GM12878 (cell line): ENCODE data around the gene SLX9. TPM values are rescaled to one million over a fixed set of nuclear protein-coding genes. Genes with fewer than 3 reads are reported as not detected.

Experiments
- BHLHE40 ChIP-seq, 2 experiments: fragments of 450-650 bp in 1 of 2; IDR thresholded peaks; 2 replicates each; pipeline ENCODE4 v1.6.1; 2011 to 2017; ENCODE audit warnings: low read depth in 2 of 2, borderline replicate concordance in 1 of 2, improper control_type of control experiment in 1 of 2, low read length in 1 of 2, mild to moderate bottlenecking in 1 of 2
- CBX3 ChIP-seq: fragments of 200-600 bp; sonication (generic); IDR thresholded peaks from 2 replicates; pipeline ENCODE4 v1.6.1; 2016; ENCODE audit warnings: low read depth, borderline replicate concordance
- CEBPB ChIP-seq, 2 experiments: fragments of 150-350 bp in 1 of 2; IDR thresholded peaks; 2 replicates each; pipeline ENCODE4 v1.6.1; 2012 to 2014; ENCODE audit warnings: low read depth in 2 of 2, low read length in 2 of 2, borderline replicate concordance in 1 of 2, inconsistent platforms in 1 of 2
- MAX ChIP-seq: IDR thresholded peaks from 2 replicates; pipeline ENCODE4 v1.6.1; 2012; ENCODE audit warnings: low read depth, low read length, improper control_type of control experiment
- MLLT1 ChIP-seq: fragments of 450-650 bp; IDR thresholded peaks from 2 replicates; pipeline ENCODE4 v1.6.1; 2016; ENCODE audit warnings: mild to moderate bottlenecking
- NBN ChIP-seq: fragments of 450-650 bp; IDR thresholded peaks from 2 replicates; pipeline ENCODE4 v1.6.1; 2016
- RAD21 ChIP-seq: IDR thresholded peaks from 2 replicates; pipeline ENCODE4 v1.6.1; 2011; ENCODE audit warnings: mild to moderate bottlenecking, low read depth, low read length, moderate library complexity; ENCODE audit not compliant: insufficient read depth
- RB1 ChIP-seq: fragments of 450-650 bp; formaldehyde crosslinking; IDR thresholded peaks from 2 replicates; pipeline ENCODE4 v1.6.1; 2017; ENCODE audit warnings: mild to moderate bottlenecking, borderline replicate concordance
- RUNX3 ChIP-seq: IDR thresholded peaks from 2 replicates; pipeline ENCODE4 v1.6.1; 2012; ENCODE audit warnings: low read length, inconsistent platforms
- SMARCA5 ChIP-seq: fragments of 450-650 bp; IDR thresholded peaks from 2 replicates; pipeline ENCODE4 v1.6.1; 2017; ENCODE audit warnings: mild to moderate bottlenecking
- YBX1 ChIP-seq: fragments of 450-650 bp; IDR thresholded peaks from 2 replicates; pipeline ENCODE4 v1.6.1; 2016; ENCODE audit warnings: antibody characterized with exemption
- YY1 ChIP-seq: IDR thresholded peaks from 2 replicates; pipeline ENCODE4 v1.6.1; 2011; ENCODE audit warnings: low read depth, mild to moderate bottlenecking, low read length
- ZBTB40 ChIP-seq: fragments of 450-650 bp; IDR thresholded peaks from 2 replicates; pipeline ENCODE4 v1.6.1; 2016; ENCODE audit warnings: mild to moderate bottlenecking, moderate library complexity, borderline replicate concordance
- ZNF207 ChIP-seq: fragments of 450-650 bp; IDR thresholded peaks from 2 replicates; pipeline ENCODE4 v1.6.1; 2014; ENCODE audit warnings: antibody characterized with exemption, mild to moderate bottlenecking, borderline replicate concordance
- polyA plus RNA-seq, 11 experiments: library from polyadenylated mRNA; depleted of rRNA in 4 of 11; unstranded in 6 of 11; stranded (reverse) in 5 of 11; fragments of >200 nt; fragmentation: Nextera tagmentation in 4 of 11; fragmentation: Illumina TruSeq in 1 of 11; extraction: Ambion mirVana in 4 of 11; extraction: Trizol in 1 of 11; gene quantifications; 1 replicate in 1 of 11; 2 replicates in 10 of 11; pipeline versions ENCODE4 v1.2.1 to v1.2.3, GENCODE V29; 2011 to 2016; ENCODE audit warnings: inconsistent platforms in 2 of 11, missing spikeins in 2 of 11, low read depth in 1 of 11
- total RNA-seq, 4 experiments: library from RNA; depleted of rRNA in 3 of 4; stranded (reverse); fragments of >200 nt in 3 of 4; fragmentation: Illumina TruSeq in 1 of 4; extraction: Trizol in 1 of 4; gene quantifications; 2 replicates each; pipeline versions ENCODE4 v1.2.1 to v1.2.3, GENCODE V29; 2013 to 2021
- TF ChIP-seq, protein P1 (sequence below): fragments of 450-650 bp; IDR thresholded peaks from 2 replicates; pipeline ENCODE4 v1.6.1; 2018; ENCODE audit warnings: mild to moderate bottlenecking, low read depth, moderate library complexity; ENCODE audit not compliant: partially characterized antibody
- TF ChIP-seq, protein P2 (sequence below): fragments of 450-650 bp; IDR thresholded peaks from 2 replicates; pipeline ENCODE4 v1.6.1; 2017; ENCODE audit warnings: mild to moderate bottlenecking, moderate library complexity

The SLX9 gene
- total and polyA plus RNA-seq, 10 of the 15 experiments (the other 5 are each of a cell fraction or from before 2014, with no cell fraction given): 0.69 to 81.3 (median 33.9) TPM

DNA sequence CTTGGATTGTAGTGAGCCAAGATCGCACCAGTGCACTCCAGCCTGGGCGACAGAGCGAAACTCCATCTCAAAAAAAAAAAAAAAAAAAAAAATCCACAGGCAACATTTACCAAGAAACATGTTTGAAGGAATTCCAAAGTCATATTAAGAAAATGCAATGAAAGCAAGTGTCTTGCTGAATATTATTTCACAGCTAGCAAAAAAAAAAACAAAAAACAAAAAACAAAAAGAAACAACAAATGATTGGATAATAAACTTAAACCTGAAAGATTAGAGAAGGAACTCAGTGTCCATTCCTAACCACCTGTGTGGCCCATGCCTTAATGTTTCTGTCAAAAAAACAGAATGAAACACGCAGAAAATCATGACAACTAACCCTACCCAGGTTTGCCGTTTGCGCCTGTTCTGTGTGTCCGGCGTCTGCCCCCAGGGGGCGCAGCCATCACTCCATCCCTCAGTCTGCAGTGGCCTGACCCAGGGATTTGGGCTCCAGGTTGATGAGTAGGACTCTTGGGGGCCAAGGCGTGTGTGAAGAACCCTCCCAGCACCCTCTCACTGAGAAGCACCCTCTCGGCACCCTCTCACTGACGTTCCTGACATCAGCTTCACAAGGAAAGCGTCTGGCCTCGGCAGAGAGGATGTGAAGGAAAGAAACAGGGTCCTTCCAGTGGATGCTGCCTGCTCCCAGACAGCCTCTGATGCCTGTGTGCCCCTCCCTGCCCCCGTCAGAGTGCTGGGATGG, 47.1 kb upstream of the SLX9 start (continued):
- TF ChIP-seq ZNF207 (no peak), CEBPB (IDR thresholded peaks at IDR 0.05; ENCODE audit: borderline replicate concordance in 1 of 2, low read depth in 2 of 2, low read length in 2 of 2) (no peak), YBX1 (no peak), NBN (peak; percentile 36; the same call in 1 of the 2 replicates), SMARCA5 (peak; percentile 95), ZBTB40 (no peak), RAD21 (peak; percentile 76), MLLT1 (peak; percentile 56), YY1 (peak; percentile 73; the same call in 1 of the 2 replicates), MAX (no peak), BHLHE40 (IDR thresholded peaks at IDR 0.05; ENCODE audit: borderline replicate concordance in 1 of 2, low read depth in 2 of 2, low read length in 1 of 2) (peak in 1 of 2 experiments; percentile 60; a peak in 1 of 4 replicates), RUNX3 (peak; percentile 18; the same call in 1 of the 2 replicates), RB1 (no peak), CBX3 (no peak)
- TF ChIP-seq, protein P1, sequence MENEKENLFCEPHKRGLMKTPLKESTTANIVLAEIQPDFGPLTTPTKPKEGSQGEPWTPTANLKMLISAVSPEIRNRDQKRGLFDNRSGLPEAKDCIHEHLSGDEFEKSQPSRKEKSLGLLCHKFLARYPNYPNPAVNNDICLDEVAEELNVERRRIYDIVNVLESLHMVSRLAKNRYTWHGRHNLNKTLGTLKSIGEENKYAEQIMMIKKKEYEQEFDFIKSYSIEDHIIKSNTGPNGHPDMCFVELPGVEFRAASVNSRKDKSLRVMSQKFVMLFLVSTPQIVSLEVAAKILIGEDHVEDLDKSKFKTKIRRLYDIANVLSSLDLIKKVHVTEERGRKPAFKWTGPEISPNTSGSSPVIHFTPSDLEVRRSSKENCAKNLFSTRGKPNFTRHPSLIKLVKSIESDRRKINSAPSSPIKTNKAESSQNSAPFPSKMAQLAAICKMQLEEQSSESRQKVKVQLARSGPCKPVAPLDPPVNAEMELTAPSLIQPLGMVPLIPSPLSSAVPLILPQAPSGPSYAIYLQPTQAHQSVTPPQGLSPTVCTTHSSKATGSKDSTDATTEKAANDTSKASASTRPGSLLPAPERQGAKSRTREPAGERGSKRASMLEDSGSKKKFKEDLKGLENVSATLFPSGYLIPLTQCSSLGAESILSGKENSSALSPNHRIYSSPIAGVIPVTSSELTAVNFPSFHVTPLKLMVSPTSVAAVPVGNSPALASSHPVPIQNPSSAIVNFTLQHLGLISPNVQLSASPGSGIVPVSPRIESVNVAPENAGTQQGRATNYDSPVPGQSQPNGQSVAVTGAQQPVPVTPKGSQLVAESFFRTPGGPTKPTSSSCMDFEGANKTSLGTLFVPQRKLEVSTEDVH: peak; percentile 36
- TF ChIP-seq, protein P2, sequence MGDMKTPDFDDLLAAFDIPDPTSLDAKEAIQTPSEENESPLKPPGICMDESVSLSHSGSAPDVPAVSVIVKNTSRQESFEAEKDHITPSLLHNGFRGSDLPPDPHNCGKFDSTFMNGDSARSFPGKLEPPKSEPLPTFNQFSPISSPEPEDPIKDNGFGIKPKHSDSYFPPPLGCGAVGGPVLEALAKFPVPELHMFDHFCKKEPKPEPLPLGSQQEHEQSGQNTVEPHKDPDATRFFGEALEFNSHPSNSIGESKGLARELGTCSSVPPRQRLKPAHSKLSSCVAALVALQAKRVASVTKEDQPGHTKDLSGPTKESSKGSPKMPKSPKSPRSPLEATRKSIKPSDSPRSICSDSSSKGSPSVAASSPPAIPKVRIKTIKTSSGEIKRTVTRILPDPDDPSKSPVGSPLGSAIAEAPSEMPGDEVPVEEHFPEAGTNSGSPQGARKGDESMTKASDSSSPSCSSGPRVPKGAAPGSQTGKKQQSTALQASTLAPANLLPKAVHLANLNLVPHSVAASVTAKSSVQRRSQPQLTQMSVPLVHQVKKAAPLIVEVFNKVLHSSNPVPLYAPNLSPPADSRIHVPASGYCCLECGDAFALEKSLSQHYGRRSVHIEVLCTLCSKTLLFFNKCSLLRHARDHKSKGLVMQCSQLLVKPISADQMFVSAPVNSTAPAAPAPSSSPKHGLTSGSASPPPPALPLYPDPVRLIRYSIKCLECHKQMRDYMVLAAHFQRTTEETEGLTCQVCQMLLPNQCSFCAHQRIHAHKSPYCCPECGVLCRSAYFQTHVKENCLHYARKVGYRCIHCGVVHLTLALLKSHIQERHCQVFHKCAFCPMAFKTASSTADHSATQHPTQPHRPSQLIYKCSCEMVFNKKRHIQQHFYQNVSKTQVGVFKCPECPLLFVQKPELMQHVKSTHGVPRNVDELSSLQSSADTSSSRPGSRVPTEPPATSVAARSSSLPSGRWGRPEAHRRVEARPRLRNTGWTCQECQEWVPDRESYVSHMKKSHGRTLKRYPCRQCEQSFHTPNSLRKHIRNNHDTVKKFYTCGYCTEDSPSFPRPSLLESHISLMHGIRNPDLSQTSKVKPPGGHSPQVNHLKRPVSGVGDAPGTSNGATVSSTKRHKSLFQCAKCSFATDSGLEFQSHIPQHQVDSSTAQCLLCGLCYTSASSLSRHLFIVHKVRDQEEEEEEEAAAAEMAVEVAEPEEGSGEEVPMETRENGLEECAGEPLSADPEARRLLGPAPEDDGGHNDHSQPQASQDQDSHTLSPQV: 0 out of 2 replicates have a peak, but pooled peaks have one; percentile 40
